Liver (tissue), 3 donors: ENCODE results near the gene FAM110D.

Source experiments
- JUND ChIP-seq, 2 donors: IDR thresholded peaks; 2 replicates each; pipeline ENCODE4 v1.6.1; 2016; ENCODE audit warnings: antibody characterized with exemption in 2 of 2
- TAF1 ChIP-seq: conservative IDR thresholded peaks from 2 replicates; pipeline ENCODE4 v1.6.1; 2016; ENCODE audit warnings: antibody characterized with exemption, mild to moderate bottlenecking
- YY1 ChIP-seq: IDR thresholded peaks from 2 replicates; pipeline ENCODE4 v1.6.1; 2016; ENCODE audit warnings: antibody characterized with exemption, mild to moderate bottlenecking
- TF ChIP-seq, protein P1 (sequence below): fragments of 150-350 bp; IDR thresholded peaks from 2 replicates; pipeline ENCODE4 v1.5.1; 2017; ENCODE audit warnings: improper control_type of control experiment, low read depth, low read length; ENCODE audit not compliant: missing input control
- donor health status: healthy.
- donor health status: healthy.

DNA sequence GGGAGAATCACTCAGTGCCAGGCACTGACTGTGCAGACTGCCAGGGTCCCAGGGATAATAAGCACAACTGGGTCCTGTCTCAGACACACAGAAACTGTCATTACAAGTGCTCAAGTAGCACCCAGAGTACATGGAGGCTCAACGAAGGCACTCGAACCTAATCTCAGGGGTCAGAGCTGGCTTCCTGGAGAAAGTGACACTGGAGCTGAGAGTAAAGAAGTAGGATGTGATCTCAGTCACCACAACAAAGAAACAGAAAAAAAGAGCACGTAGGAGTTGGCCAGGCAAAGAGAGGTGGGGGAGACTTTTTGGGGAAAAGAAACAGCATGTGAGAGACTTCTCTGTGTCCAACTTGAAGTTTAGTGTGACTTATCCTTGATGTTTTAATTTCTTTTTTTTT, 32.9 kb downstream of the FAM110D start:
- TF ChIP-seq, protein P1, sequence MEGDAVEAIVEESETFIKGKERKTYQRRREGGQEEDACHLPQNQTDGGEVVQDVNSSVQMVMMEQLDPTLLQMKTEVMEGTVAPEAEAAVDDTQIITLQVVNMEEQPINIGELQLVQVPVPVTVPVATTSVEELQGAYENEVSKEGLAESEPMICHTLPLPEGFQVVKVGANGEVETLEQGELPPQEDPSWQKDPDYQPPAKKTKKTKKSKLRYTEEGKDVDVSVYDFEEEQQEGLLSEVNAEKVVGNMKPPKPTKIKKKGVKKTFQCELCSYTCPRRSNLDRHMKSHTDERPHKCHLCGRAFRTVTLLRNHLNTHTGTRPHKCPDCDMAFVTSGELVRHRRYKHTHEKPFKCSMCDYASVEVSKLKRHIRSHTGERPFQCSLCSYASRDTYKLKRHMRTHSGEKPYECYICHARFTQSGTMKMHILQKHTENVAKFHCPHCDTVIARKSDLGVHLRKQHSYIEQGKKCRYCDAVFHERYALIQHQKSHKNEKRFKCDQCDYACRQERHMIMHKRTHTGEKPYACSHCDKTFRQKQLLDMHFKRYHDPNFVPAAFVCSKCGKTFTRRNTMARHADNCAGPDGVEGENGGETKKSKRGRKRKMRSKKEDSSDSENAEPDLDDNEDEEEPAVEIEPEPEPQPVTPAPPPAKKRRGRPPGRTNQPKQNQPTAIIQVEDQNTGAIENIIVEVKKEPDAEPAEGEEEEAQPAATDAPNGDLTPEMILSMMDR, result no peak
- TF ChIP-seq TAF1 (no peak), JUND (IDR thresholded peaks at IDR 0.05) (no peak), YY1 (no peak)
